ENCODE results near the gene CDHR2.

DNA sequence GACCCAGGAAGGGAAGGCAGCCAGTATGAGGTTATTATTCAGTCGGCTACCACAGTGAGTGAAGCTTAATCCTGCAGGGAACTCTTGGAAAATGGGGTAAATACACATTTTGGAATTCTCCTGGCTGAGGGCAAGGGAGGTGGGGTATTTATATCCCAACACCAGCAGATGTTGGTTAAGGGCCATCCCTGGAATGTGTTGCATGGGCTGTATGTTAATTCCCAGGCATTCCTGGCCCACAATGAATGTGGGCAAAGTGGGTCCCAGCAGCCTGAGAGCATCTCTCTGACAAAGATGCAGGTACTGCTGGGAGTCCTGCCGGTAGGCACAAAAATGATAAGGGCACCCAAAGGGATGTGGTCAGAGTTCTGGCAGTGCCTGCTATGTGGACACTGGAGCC is 63.7 kb downstream of the CDHR2 start:
- TF ChIP-seq, protein P1, sequence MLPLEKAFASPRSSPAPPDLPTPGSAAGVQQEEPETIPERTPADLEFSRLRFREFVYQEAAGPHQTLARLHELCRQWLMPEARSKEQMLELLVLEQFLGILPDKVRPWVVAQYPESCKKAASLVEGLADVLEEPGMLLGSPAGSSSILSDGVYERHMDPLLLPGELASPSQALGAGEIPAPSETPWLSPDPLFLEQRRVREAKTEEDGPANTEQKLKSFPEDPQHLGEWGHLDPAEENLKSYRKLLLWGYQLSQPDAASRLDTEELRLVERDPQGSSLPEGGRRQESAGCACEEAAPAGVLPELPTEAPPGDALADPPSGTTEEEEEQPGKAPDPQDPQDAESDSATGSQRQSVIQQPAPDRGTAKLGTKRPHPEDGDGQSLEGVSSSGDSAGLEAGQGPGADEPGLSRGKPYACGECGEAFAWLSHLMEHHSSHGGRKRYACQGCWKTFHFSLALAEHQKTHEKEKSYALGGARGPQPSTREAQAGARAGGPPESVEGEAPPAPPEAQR (tag by site-specific recombination; IDR thresholded peaks at IDR 0.05), result no peak
- TF ChIP-seq, protein P2, sequence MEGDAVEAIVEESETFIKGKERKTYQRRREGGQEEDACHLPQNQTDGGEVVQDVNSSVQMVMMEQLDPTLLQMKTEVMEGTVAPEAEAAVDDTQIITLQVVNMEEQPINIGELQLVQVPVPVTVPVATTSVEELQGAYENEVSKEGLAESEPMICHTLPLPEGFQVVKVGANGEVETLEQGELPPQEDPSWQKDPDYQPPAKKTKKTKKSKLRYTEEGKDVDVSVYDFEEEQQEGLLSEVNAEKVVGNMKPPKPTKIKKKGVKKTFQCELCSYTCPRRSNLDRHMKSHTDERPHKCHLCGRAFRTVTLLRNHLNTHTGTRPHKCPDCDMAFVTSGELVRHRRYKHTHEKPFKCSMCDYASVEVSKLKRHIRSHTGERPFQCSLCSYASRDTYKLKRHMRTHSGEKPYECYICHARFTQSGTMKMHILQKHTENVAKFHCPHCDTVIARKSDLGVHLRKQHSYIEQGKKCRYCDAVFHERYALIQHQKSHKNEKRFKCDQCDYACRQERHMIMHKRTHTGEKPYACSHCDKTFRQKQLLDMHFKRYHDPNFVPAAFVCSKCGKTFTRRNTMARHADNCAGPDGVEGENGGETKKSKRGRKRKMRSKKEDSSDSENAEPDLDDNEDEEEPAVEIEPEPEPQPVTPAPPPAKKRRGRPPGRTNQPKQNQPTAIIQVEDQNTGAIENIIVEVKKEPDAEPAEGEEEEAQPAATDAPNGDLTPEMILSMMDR (tag by site-specific recombination; IDR thresholded peaks at IDR 0.05), result no peak
- TF ChIP-seq YY1 (tag by site-specific recombination; IDR thresholded peaks at IDR 0.05), result no peak
- TF ChIP-seq ZNF561 (tag by site-specific recombination; IDR thresholded peaks at IDR 0.05; ENCODE audit: borderline replicate concordance), result no peak
- TF ChIP-seq, protein P3, sequence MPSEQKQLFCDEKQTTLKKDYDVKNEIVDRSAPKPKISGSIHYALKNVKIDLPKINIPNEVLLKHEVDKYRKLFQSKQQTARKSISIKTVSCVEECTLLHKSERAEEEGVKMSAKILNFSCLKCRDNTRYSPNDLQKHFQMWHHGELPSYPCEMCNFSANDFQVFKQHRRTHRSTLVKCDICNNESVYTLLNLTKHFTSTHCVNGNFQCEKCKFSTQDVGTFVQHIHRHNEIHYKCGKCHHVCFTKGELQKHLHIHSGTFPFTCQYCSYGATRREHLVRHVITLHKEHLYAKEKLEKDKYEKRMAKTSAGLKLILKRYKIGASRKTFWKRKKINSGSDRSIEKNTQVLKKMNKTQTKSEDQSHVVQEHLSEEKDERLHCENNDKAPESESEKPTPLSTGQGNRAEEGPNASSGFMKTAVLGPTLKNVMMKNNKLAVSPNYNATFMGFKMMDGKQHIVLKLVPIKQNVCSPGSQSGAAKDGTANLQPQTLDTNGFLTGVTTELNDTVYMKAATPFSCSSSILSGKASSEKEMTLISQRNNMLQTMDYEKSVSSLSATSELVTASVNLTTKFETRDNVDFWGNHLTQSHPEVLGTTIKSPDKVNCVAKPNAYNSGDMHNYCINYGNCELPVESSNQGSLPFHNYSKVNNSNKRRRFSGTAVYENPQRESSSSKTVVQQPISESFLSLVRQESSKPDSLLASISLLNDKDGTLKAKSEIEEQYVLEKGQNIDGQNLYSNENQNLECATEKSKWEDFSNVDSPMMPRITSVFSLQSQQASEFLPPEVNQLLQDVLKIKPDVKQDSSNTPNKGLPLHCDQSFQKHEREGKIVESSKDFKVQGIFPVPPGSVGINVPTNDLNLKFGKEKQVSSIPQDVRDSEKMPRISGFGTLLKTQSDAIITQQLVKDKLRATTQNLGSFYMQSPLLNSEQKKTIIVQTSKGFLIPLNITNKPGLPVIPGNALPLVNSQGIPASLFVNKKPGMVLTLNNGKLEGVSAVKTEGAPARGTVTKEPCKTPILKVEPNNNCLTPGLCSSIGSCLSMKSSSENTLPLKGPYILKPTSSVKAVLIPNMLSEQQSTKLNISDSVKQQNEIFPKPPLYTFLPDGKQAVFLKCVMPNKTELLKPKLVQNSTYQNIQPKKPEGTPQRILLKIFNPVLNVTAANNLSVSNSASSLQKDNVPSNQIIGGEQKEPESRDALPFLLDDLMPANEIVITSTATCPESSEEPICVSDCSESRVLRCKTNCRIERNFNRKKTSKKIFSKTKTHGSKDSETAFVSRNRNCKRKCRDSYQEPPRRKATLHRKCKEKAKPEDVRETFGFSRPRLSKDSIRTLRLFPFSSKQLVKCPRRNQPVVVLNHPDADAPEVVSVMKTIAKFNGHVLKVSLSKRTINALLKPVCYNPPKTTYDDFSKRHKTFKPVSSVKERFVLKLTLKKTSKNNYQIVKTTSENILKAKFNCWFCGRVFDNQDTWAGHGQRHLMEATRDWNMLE (tag by site-specific recombination; conservative IDR thresholded peaks at IDR 0.05; ENCODE audit: low read depth), result no peak
- TF ChIP-seq ZNF747 (tag by site-specific recombination; IDR thresholded peaks at IDR 0.05), result no peak
- TF ChIP-seq ZEB2 (tag by site-specific recombination; IDR thresholded peaks at IDR 0.05), result no peak
- TF ChIP-seq TCF7L2 (IDR thresholded peaks at IDR 0.05; ENCODE audit: borderline replicate concordance, low read depth, low read length), result no peak
- TF ChIP-seq ZNF214 (tag by site-specific recombination; IDR thresholded peaks at IDR 0.05; ENCODE audit: borderline replicate concordance), result no peak
- no peak for TF ChIP-seq ZBTB20 (tag by site-specific recombination; IDR thresholded peaks at IDR 0.05)
